HCT116 (cell line): ENCODE measurements around the gene IP6K2. TPM values are rescaled to one million over a fixed set of nuclear protein-coding genes. Genes with fewer than 3 reads are reported as not detected.

Source experiments
- ATAC-seq: fragments of 200-7000 bp; cut with Tn5 transposase; 2 replicates; pipeline ENCODE4 v1.9.1; 2020; ENCODE audit warnings: mild to moderate bottlenecking, moderate library complexity
- BruUV-seq: library from RNA; stranded (reverse); fragments of 400-500 nt; replicated peaks from 2 replicates; lab custom pipeline; 2021; lab: Mats Ljungman, UMichigan
- CTCF ChIA-PET: fragments of 300-600 bp; sonication (Branson Sonifier 250); formaldehyde crosslinking; loops from one replicate; lab custom pipeline; 2021; ENCODE audit warnings: antibody characterized with exemption; lab: Charles Lee
- POLR2A ChIA-PET: fragments of 300-600, 350-600 bp; sonication (Branson Sonifier 250); formaldehyde crosslinking; loops from one replicate; lab custom pipeline; 2021; ENCODE audit warnings: antibody characterized with exemption; lab: Charles Lee
- RAD21 ChIA-PET, 2 experiments: fragments of 300-600 bp; sonication (Branson Sonifier 250); formaldehyde crosslinking; loops; one replicate each; lab custom pipeline; 2023; ENCODE audit warnings: low total read pairs in 2 of 2; ENCODE audit not compliant: uncharacterized antibody in 2 of 2, unreplicated experiment in 2 of 2, low non-redundant PET in 1 of 2; lab: Charles Lee
- DNase-seq: peaks from one replicate; pipeline ENCODE4 v3.0.0-alpha.2; 2010; ENCODE audit warnings: low read depth, low spot score
- H2AFZ ChIP-seq: fragments of 200-600 bp; shearing (Covaris generic), sonication (generic); 2 replicates; pipeline ENCODE4 v1.6.1; 2017; ENCODE audit warnings: low read depth, mixed run types, mixed read lengths, antibody characterized with exemption, low read length; ENCODE audit not compliant: poor library complexity, severe bottlenecking
- H3K27ac ChIP-seq: 2 replicates; pipeline ENCODE4 v1.5.1; 2012; ENCODE audit warnings: low read depth, low read length
- H3K27me3 ChIP-seq: fragments of 200-600 bp; sonication (generic); 2 replicates; pipeline ENCODE4 v1.6.1; 2016; ENCODE audit warnings: mixed run types, low read length, mixed read lengths; ENCODE audit not compliant: insufficient read depth
- H3K36me3 ChIP-seq, 2 experiments: fragments of 200-500 bp in 1 of 2; fragments of 200-600 bp in 1 of 2; sonication (Bioruptor generic) in 1 of 2; sonication (generic) in 1 of 2; 2 replicates each; pipeline versions ENCODE4 v1.5.1 to v1.6.1; 2014 to 2016; ENCODE audit warnings: low read length in 2 of 2, inconsistent platforms in 1 of 2, mixed read lengths in 1 of 2, mixed run types in 1 of 2; ENCODE audit not compliant: insufficient read depth in 2 of 2, control insufficient read depth in 1 of 2
- H3K4me1 ChIP-seq, 2 experiments: fragments of 200-600 bp in 1 of 2; sonication (generic) in 1 of 2; 2 replicates each; pipeline versions ENCODE4 v1.5.1 to v1.6.1; 2012 to 2017; ENCODE audit warnings: low read length in 2 of 2, inconsistent platforms in 1 of 2, mild to moderate bottlenecking in 1 of 2, mixed read lengths in 1 of 2, mixed run types in 1 of 2, moderate library complexity in 1 of 2; ENCODE audit not compliant: insufficient read depth in 2 of 2, control insufficient read depth in 1 of 2
- H3K4me2 ChIP-seq: fragments of 200-600 bp; sonication (generic); 2 replicates; pipeline ENCODE4 v1.6.1; 2017; ENCODE audit warnings: mixed run types, low read length, mixed read lengths
- H3K4me3 ChIP-seq, 2 experiments: fragments of 200-600 bp in 1 of 2; sonication (generic) in 1 of 2; replicated peaks in 1 of 2; 2 replicates each; pipeline ENCODE4 v1.5.1; 2011 to 2016; ENCODE audit warnings: low read length in 2 of 2, control low read depth in 1 of 2, low read depth in 1 of 2, mild to moderate bottlenecking in 1 of 2, mixed read lengths in 1 of 2, mixed run types in 1 of 2
- H3K79me2 ChIP-seq: fragments of 200-600 bp; sonication (generic); 2 replicates; pipeline ENCODE4 v1.6.1; 2017; ENCODE audit warnings: mild to moderate bottlenecking, mixed run types, low read length, moderate library complexity, mixed read lengths; ENCODE audit not compliant: insufficient read depth
- H3K9ac ChIP-seq: fragments of 200-600 bp; sonication (generic); 2 replicates; pipeline ENCODE4 v1.6.1; 2016; ENCODE audit warnings: low read length, mixed read lengths
- H3K9me2 ChIP-seq: fragments of 200-600 bp; sonication (generic), shearing (Covaris generic); 2 replicates; pipeline ENCODE4 v1.6.1; 2017; ENCODE audit warnings: mixed run types, mild to moderate bottlenecking, moderate library complexity; ENCODE audit not compliant: insufficient read depth
- H3K9me3 ChIP-seq, 2 experiments: fragments of 200-500 bp in 1 of 2; fragments of 200-600 bp in 1 of 2; sonication (Bioruptor generic) in 1 of 2; sonication (generic) in 1 of 2; 2 replicates each; pipeline ENCODE4 v1.6.1; 2014 to 2017; ENCODE audit warnings: low read length in 2 of 2, mixed read lengths in 2 of 2, inconsistent platforms in 1 of 2, low read depth in 1 of 2, mild to moderate bottlenecking in 1 of 2, mixed run types in 1 of 2, moderate library complexity in 1 of 2; ENCODE audit not compliant: control insufficient read depth in 1 of 2, insufficient read depth in 1 of 2
- H4K20me1 ChIP-seq: fragments of 200-600 bp; sonication (generic), shearing (Covaris generic); 2 replicates; pipeline ENCODE4 v1.6.1; 2017; ENCODE audit warnings: mixed run types, mild to moderate bottlenecking, moderate library complexity; ENCODE audit not compliant: insufficient read depth
- CEBPB ChIP-seq: IDR thresholded peaks from 2 replicates; pipeline ENCODE4 v1.6.1; 2012; ENCODE audit warnings: low read depth
- EGR1 ChIP-seq: IDR thresholded peaks from 2 replicates; pipeline ENCODE4 v1.6.1; 2012; ENCODE audit warnings: low read depth
- ELF1 ChIP-seq: IDR thresholded peaks from 2 replicates; pipeline ENCODE4 v1.6.1; 2012; ENCODE audit warnings: low read depth, borderline replicate concordance
- EZH2 ChIP-seq: fragments of 200-600 bp; sonication (generic); IDR thresholded peaks from 2 replicates; pipeline ENCODE4 v1.6.1; 2017; ENCODE audit warnings: antibody characterized with exemption, mixed run types
- EZH2phosphoT487 ChIP-seq: fragments of 200-600 bp; IDR thresholded peaks from 2 replicates; pipeline ENCODE4 v1.6.1; 2018; ENCODE audit warnings: antibody characterized with exemption, borderline replicate concordance
- POLR2A ChIP-seq: IDR thresholded peaks from 2 replicates; pipeline ENCODE4 v1.7.0; 2011; ENCODE audit warnings: borderline replicate concordance; ENCODE audit not compliant: insufficient read depth, insufficient read length; ENCODE audit errors: extremely low read depth
- SP1 ChIP-seq: IDR thresholded peaks from 2 replicates; pipeline ENCODE4 v1.6.1; 2012; ENCODE audit warnings: low read depth
- SRF ChIP-seq: IDR thresholded peaks from 2 replicates; pipeline ENCODE4 v1.6.1; 2012; ENCODE audit warnings: low read depth
- ZFX ChIP-seq: fragments of 450-650 bp; IDR thresholded peaks from 2 replicates; pipeline ENCODE4 v1.6.1; 2017
- ZNF274 ChIP-seq: fragments of 200-500 bp; sonication (Bioruptor generic); IDR thresholded peaks from 2 replicates; pipeline ENCODE4 v1.6.1; 2014; ENCODE audit warnings: mild to moderate bottlenecking, low read depth, low read length, inconsistent platforms
- intact Hi-C: fragments of 100-400 bp; cut with micrococcal nuclease; formaldehyde crosslinking; loops from 2 replicates; pipeline ENCODE4 v1.10.0; 2022
- total RNA-seq: library from RNA; stranded (reverse); gene quantifications from one replicate; pipeline ENCODE4 v1.2.1, GENCODE V29; 2021; ENCODE audit not compliant: unreplicated experiment
- TF ChIP-seq, protein P1 (sequence below): IDR thresholded peaks from 2 replicates; pipeline ENCODE4 v1.6.1; 2011; ENCODE audit warnings: mild to moderate bottlenecking, low read length, moderate library complexity; ENCODE audit not compliant: insufficient replicate concordance; ENCODE audit errors: extremely low read depth
- TF ChIP-seq, protein P2 (sequence below): IDR thresholded peaks from 2 replicates; pipeline ENCODE4 v1.6.1; 2012
- TF ChIP-seq, protein P3 (sequence below), 3 experiments: fragments of 200-600 bp in 1 of 3; sonication (generic) in 1 of 3; IDR thresholded peaks in 2 of 3; conservative IDR thresholded peaks in 1 of 3; 2 replicates each; pipeline ENCODE4 v1.5.1; 2012 to 2017; ENCODE audit warnings: low read depth in 2 of 3, low read length in 2 of 3, antibody characterized with exemption in 1 of 3, borderline replicate concordance in 1 of 3, control low read depth in 1 of 3, mild to moderate bottlenecking in 1 of 3, mixed read lengths in 1 of 3, mixed run types in 1 of 3, moderate library complexity in 1 of 3; ENCODE audit not compliant: insufficient read depth in 1 of 3

IP6K2 gene
- total RNA-seq, 1 experiment from 2014 or later: 89.5 TPM

DNA sequence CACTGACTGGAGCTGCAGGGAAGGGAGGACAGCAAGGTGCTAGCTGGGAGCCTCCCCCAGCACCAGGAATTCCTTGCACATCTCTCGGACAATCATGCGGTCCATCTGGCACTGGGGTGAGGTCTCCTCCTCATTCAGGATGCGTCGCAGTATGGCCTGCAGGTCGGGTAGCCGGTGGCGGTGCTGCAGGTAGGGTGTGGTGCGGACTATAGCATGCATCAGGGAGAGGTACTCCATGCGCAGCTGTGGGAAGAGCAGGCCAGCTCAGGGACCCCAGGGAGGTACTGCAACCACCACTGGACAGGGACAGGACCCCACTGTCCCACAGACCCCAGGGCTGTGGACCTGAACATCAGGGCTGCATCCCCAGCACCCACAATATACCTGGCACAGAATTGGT, 42.5 kb downstream of the IP6K2 start:
- Histone ChIP-seq H3K4me2 (no peak overlapping the region), H4K20me1 (no peaks in the 10 kb centered on the region), H3K27me3 (no peaks in the 10 kb centered on the region), H3K79me2 (no peaks in the 10 kb centered on the region), H3K9me2 (no peaks in the 10 kb centered on the region), H2AFZ (no peak overlapping the region), H3K9ac (no peak overlapping the region), H3K27ac (no peak overlapping the region), H3K36me3 (peaks cover 11 to 30% of the 10 kb centered on the region in 2 experiments; a peak in 3 of 4 replicates), H3K4me1 (no peaks in the 10 kb centered on the region), H3K9me3 (no peaks in the 10 kb centered on the region), H3K4me3 (no peak overlapping the region)
- CTCF ChIA-PET: interaction anchor here (1.9 kb wide), 1 partner anchor 11 kb away, joined by 5 read pairs; the partner anchor contains the start of gene NCKIPSD
- ATAC-seq (no peak), DNase-seq (no peak)
- POLR2A ChIA-PET: interaction anchor here (0.9 kb wide), 1 partner anchor 10 kb away, joined by 3 read pairs; no protein-coding TSS in a partner anchor
- intact Hi-C loops: no loop called here
- no peak for TF ChIP-seq POLR2A
- no peak for TF ChIP-seq SRF
- TF ChIP-seq EZH2: no peak
- no peak for TF ChIP-seq ZFX
- no peak for TF ChIP-seq ZNF274
- TF ChIP-seq ELF1: no peak
- TF ChIP-seq EGR1: no peak
- TF ChIP-seq, protein P1, sequence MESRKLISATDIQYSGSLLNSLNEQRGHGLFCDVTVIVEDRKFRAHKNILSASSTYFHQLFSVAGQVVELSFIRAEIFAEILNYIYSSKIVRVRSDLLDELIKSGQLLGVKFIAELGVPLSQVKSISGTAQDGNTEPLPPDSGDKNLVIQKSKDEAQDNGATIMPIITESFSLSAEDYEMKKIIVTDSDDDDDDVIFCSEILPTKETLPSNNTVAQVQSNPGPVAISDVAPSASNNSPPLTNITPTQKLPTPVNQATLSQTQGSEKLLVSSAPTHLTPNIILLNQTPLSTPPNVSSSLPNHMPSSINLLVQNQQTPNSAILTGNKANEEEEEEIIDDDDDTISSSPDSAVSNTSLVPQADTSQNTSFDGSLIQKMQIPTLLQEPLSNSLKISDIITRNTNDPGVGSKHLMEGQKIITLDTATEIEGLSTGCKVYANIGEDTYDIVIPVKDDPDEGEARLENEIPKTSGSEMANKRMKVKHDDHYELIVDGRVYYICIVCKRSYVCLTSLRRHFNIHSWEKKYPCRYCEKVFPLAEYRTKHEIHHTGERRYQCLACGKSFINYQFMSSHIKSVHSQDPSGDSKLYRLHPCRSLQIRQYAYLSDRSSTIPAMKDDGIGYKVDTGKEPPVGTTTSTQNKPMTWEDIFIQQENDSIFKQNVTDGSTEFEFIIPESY: no peak
- TF ChIP-seq EZH2phosphoT487: no peak
- TF ChIP-seq SP1: no peak
- TF ChIP-seq CEBPB: no peak
- TF ChIP-seq, protein P2, sequence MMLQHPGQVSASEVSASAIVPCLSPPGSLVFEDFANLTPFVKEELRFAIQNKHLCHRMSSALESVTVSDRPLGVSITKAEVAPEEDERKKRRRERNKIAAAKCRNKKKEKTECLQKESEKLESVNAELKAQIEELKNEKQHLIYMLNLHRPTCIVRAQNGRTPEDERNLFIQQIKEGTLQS: no peak
- TF ChIP-seq, protein P3, sequence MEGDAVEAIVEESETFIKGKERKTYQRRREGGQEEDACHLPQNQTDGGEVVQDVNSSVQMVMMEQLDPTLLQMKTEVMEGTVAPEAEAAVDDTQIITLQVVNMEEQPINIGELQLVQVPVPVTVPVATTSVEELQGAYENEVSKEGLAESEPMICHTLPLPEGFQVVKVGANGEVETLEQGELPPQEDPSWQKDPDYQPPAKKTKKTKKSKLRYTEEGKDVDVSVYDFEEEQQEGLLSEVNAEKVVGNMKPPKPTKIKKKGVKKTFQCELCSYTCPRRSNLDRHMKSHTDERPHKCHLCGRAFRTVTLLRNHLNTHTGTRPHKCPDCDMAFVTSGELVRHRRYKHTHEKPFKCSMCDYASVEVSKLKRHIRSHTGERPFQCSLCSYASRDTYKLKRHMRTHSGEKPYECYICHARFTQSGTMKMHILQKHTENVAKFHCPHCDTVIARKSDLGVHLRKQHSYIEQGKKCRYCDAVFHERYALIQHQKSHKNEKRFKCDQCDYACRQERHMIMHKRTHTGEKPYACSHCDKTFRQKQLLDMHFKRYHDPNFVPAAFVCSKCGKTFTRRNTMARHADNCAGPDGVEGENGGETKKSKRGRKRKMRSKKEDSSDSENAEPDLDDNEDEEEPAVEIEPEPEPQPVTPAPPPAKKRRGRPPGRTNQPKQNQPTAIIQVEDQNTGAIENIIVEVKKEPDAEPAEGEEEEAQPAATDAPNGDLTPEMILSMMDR (IDR thresholded peaks at IDR 0.05 in 2 of 3, conservative IDR thresholded peaks at IDR 0.05 in 1 of 3; ENCODE audit: borderline replicate concordance in 1 of 3, insufficient read depth in 1 of 3, low read depth in 2 of 3, low read length in 2 of 3): no peak
- BruUV-seq: no TSS peak
- RAD21 ChIA-PET: no interaction called here
